Liver (tissue), 9 donors: ENCODE measurements around the gene U2AF1L4. TPM values are rescaled to one million over a fixed set of nuclear protein-coding genes. Genes with fewer than 3 reads are reported as not detected.

ENCODE experiments used
- DNase-seq: peaks from one replicate; pipeline ENCODE4 v3.0.0-alpha.2; 2017; ENCODE audit warnings: low spot score
- H3K27ac ChIP-seq, 2 donors: one replicate each; pipeline ENCODE4 v1.7.0; 2013; ENCODE audit warnings: inconsistent platforms in 2 of 2, low read length in 2 of 2, control low read depth in 1 of 2, low read depth in 1 of 2, mild to moderate bottlenecking in 1 of 2
- H3K27me3 ChIP-seq, 4 donors: one replicate each; pipeline versions ENCODE4 v1.6.1 to v1.7.0; 2013; ENCODE audit warnings: low read length in 3 of 4, inconsistent platforms in 1 of 4, mild to moderate bottlenecking in 1 of 4, moderate library complexity in 1 of 4; ENCODE audit not compliant: control insufficient read depth in 4 of 4, insufficient read depth in 4 of 4
- H3K36me3 ChIP-seq, 4 donors: one replicate each; pipeline versions ENCODE4 v1.6.1 to v1.7.0; 2013; ENCODE audit warnings: low read length in 3 of 4, mild to moderate bottlenecking in 3 of 4, low read depth in 1 of 4, moderate library complexity in 1 of 4; ENCODE audit not compliant: control insufficient read depth in 4 of 4, insufficient read depth in 3 of 4
- H3K4me1 ChIP-seq, 4 donors: one replicate each; pipeline versions ENCODE4 v1.6.1 to v1.7.0; 2013; ENCODE audit warnings: low read length in 3 of 4, mild to moderate bottlenecking in 3 of 4, moderate library complexity in 1 of 4; ENCODE audit not compliant: control insufficient read depth in 4 of 4, insufficient read depth in 4 of 4
- H3K4me3 ChIP-seq, 3 donors: one replicate each; pipeline versions ENCODE4 v1.6.1 to v1.7.0; 2013; ENCODE audit warnings: low read length in 3 of 3, control low read depth in 1 of 3, low read depth in 1 of 3, mild to moderate bottlenecking in 1 of 3
- H3K9ac ChIP-seq, 2 donors: one replicate each; pipeline ENCODE4 v1.7.0; 2013; ENCODE audit warnings: low read length in 2 of 2, mild to moderate bottlenecking in 2 of 2, moderate library complexity in 2 of 2, control low read depth in 1 of 2, low read depth in 1 of 2
- H3K9me3 ChIP-seq, 4 donors: one replicate each; pipeline versions ENCODE4 v1.6.1 to v1.7.0; 2013; ENCODE audit warnings: low read length in 3 of 4; ENCODE audit not compliant: control insufficient read depth in 4 of 4
- EGR1 ChIP-seq, 2 donors: IDR thresholded peaks; 2 replicates each; pipeline ENCODE4 v1.6.1; 2016 to 2018; ENCODE audit warnings: antibody characterized with exemption in 2 of 2, low read depth in 2 of 2
- FOXA1 ChIP-seq: IDR thresholded peaks from 2 replicates; pipeline ENCODE4 v1.6.1; 2016; ENCODE audit warnings: antibody characterized with exemption
- FOXA2 ChIP-seq: IDR thresholded peaks from 2 replicates; pipeline ENCODE4 v1.6.1; 2016; ENCODE audit warnings: antibody characterized with exemption
- HNF4A ChIP-seq, 2 donors: conservative IDR thresholded peaks; 2 replicates each; pipeline ENCODE4 v1.6.1; 2016; ENCODE audit warnings: antibody characterized with exemption in 2 of 2, mild to moderate bottlenecking in 2 of 2
- HNF4G ChIP-seq: IDR thresholded peaks from 2 replicates; pipeline ENCODE4 v1.6.1; 2016; ENCODE audit warnings: antibody characterized with exemption
- JUND ChIP-seq, 2 donors: IDR thresholded peaks; 2 replicates each; pipeline ENCODE4 v1.6.1; 2016; ENCODE audit warnings: antibody characterized with exemption in 2 of 2
- NR2F2 ChIP-seq: IDR thresholded peaks from 2 replicates; pipeline ENCODE4 v1.6.1; 2016; ENCODE audit warnings: antibody characterized with exemption
- RAD21 ChIP-seq, 2 donors: IDR thresholded peaks; 2 replicates each; pipeline ENCODE4 v1.6.1; 2016; ENCODE audit warnings: antibody characterized with exemption in 2 of 2, mild to moderate bottlenecking in 2 of 2
- RXRA ChIP-seq, 2 donors: IDR thresholded peaks; 2 replicates each; pipeline ENCODE4 v1.6.1; 2017 to 2018; ENCODE audit warnings: antibody characterized with exemption in 2 of 2, mild to moderate bottlenecking in 1 of 2
- SP1 ChIP-seq: IDR thresholded peaks from 2 replicates; pipeline ENCODE4 v1.6.1; 2018; ENCODE audit warnings: antibody characterized with exemption, mild to moderate bottlenecking
- WGBS: extraction: QIAGEN DNeasy Blood & Tissue Kit; methylation state at CpG from one replicate; pipeline ENCODE4 v1.1.7; 2013; 5-methylcytosine and 5-hydroxymethylcytosine counted together
- polyA plus RNA-seq, 2 donors: library from polyadenylated mRNA; stranded (reverse) in 1 of 2; unstranded in 1 of 2; fragments of 200-250 nt in 1 of 2; fragments of >200 nt in 1 of 2; fragmentation: Nextera tagmentation in 1 of 2; extraction: Ambion mirVana in 1 of 2; gene quantifications; one replicate each; pipeline versions ENCODE4 v1.2.1 to v1.2.3, GENCODE V29; 2013 to 2015
- total RNA-seq, 2 donors: library from RNA; depleted of rRNA; stranded (reverse); fragments of >200 nt; gene quantifications; one replicate each; pipeline ENCODE4 v1.2.3, GENCODE V29; 2014
- TF ChIP-seq, protein P1 (sequence below): IDR thresholded peaks from 2 replicates; pipeline ENCODE4 v1.6.1; 2016; ENCODE audit warnings: antibody characterized with exemption
- TF ChIP-seq, protein P2 (sequence below): IDR thresholded peaks from 2 replicates; pipeline ENCODE4 v1.6.1; 2016; ENCODE audit warnings: antibody characterized with exemption
- TF ChIP-seq, protein P3 (sequence below): fragments of 150-350 bp; IDR thresholded peaks from 2 replicates; pipeline ENCODE4 v1.5.1; 2017; ENCODE audit warnings: improper control_type of control experiment, low read depth, low read length; ENCODE audit not compliant: missing input control
- TF ChIP-seq, protein P4 (sequence below): IDR thresholded peaks from 2 replicates; pipeline ENCODE4 v1.6.1; 2016; ENCODE audit warnings: antibody characterized with exemption
- TF ChIP-seq, protein P5 (sequence below): IDR thresholded peaks from 2 replicates; pipeline ENCODE4 v1.6.1; 2016; ENCODE audit warnings: antibody characterized with exemption, mild to moderate bottlenecking
- donor health status: healthy.
- donor health status: healthy.
- donor health status: healthy.
- donor health status: healthy.
- donor health status: healthy.

U2AF1L4 gene
- total and polyA plus RNA-seq, 4 donors: 4.5 to 36.5 (median 13.4) TPM

DNA sequence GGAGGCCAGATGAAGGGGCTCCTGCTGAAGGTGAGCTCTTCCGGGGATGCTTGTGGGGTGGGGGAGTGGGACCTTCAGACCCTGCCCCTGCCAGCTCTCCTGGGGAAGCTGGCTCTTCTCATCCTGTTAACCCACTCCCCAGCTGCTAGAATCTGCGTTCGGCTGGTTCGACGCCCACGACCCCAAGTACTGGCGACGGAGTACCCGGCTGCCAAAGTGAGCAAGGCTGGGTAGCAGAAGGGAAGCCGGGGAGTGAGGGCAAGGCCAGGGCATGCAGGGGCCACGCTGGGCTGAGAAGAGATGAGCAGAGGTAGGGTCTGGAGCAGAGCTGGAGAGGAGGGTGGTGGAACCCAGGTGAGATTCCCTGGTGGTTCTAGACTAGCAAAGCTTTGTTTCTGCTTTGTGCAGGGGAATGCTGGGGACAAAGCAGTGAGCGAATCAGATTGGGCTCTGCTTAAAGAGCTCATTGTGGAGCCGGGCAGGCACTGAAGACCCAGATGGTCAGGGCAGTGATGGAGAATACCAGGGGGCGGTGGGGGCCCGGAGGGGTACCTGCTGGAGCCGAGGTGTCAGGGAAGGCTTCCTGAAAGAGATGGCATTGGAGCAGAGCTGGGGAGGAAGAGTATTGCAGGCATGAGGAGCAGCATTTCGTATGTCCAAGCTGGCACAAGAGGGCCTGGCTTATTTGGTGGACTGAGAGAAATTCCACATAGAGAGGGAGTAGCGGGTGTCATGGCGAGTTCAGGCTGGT lies 17.1 kb downstream of the U2AF1L4 start:
- H3K27me3 ChIP-seq: no peaks in the 10 kb centered on the region
- H3K9ac ChIP-seq: no peak overlapping the region
- no peak overlapping the region for H3K4me3 ChIP-seq
- 95% methylated on average over 19 of the region's 19 CpGs for WGBS
- TF ChIP-seq HNF4A (conservative IDR thresholded peaks at IDR 0.05): no peak
- no peak for TF ChIP-seq RAD21 (IDR thresholded peaks at IDR 0.05)
- TF ChIP-seq, protein P1, sequence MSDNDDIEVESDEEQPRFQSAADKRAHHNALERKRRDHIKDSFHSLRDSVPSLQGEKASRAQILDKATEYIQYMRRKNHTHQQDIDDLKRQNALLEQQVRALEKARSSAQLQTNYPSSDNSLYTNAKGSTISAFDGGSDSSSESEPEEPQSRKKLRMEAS: no peak
- TF ChIP-seq FOXA1: no peak
- TF ChIP-seq NR2F2: no peak
- TF ChIP-seq EGR1 (IDR thresholded peaks at IDR 0.05; ENCODE audit: low read depth in 2 of 2): no peak
- no peak for TF ChIP-seq FOXA2
- TF ChIP-seq JUND (IDR thresholded peaks at IDR 0.05): no peak
- TF ChIP-seq, protein P2, sequence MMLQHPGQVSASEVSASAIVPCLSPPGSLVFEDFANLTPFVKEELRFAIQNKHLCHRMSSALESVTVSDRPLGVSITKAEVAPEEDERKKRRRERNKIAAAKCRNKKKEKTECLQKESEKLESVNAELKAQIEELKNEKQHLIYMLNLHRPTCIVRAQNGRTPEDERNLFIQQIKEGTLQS: no peak
- TF ChIP-seq, protein P3, sequence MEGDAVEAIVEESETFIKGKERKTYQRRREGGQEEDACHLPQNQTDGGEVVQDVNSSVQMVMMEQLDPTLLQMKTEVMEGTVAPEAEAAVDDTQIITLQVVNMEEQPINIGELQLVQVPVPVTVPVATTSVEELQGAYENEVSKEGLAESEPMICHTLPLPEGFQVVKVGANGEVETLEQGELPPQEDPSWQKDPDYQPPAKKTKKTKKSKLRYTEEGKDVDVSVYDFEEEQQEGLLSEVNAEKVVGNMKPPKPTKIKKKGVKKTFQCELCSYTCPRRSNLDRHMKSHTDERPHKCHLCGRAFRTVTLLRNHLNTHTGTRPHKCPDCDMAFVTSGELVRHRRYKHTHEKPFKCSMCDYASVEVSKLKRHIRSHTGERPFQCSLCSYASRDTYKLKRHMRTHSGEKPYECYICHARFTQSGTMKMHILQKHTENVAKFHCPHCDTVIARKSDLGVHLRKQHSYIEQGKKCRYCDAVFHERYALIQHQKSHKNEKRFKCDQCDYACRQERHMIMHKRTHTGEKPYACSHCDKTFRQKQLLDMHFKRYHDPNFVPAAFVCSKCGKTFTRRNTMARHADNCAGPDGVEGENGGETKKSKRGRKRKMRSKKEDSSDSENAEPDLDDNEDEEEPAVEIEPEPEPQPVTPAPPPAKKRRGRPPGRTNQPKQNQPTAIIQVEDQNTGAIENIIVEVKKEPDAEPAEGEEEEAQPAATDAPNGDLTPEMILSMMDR: no peak
- TF ChIP-seq SP1: no peak
- no peak for TF ChIP-seq RXRA (IDR thresholded peaks at IDR 0.05)
- TF ChIP-seq HNF4G: no peak
- TF ChIP-seq, protein P4, sequence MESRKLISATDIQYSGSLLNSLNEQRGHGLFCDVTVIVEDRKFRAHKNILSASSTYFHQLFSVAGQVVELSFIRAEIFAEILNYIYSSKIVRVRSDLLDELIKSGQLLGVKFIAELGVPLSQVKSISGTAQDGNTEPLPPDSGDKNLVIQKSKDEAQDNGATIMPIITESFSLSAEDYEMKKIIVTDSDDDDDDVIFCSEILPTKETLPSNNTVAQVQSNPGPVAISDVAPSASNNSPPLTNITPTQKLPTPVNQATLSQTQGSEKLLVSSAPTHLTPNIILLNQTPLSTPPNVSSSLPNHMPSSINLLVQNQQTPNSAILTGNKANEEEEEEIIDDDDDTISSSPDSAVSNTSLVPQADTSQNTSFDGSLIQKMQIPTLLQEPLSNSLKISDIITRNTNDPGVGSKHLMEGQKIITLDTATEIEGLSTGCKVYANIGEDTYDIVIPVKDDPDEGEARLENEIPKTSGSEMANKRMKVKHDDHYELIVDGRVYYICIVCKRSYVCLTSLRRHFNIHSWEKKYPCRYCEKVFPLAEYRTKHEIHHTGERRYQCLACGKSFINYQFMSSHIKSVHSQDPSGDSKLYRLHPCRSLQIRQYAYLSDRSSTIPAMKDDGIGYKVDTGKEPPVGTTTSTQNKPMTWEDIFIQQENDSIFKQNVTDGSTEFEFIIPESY: no peak
- TF ChIP-seq, protein P5, sequence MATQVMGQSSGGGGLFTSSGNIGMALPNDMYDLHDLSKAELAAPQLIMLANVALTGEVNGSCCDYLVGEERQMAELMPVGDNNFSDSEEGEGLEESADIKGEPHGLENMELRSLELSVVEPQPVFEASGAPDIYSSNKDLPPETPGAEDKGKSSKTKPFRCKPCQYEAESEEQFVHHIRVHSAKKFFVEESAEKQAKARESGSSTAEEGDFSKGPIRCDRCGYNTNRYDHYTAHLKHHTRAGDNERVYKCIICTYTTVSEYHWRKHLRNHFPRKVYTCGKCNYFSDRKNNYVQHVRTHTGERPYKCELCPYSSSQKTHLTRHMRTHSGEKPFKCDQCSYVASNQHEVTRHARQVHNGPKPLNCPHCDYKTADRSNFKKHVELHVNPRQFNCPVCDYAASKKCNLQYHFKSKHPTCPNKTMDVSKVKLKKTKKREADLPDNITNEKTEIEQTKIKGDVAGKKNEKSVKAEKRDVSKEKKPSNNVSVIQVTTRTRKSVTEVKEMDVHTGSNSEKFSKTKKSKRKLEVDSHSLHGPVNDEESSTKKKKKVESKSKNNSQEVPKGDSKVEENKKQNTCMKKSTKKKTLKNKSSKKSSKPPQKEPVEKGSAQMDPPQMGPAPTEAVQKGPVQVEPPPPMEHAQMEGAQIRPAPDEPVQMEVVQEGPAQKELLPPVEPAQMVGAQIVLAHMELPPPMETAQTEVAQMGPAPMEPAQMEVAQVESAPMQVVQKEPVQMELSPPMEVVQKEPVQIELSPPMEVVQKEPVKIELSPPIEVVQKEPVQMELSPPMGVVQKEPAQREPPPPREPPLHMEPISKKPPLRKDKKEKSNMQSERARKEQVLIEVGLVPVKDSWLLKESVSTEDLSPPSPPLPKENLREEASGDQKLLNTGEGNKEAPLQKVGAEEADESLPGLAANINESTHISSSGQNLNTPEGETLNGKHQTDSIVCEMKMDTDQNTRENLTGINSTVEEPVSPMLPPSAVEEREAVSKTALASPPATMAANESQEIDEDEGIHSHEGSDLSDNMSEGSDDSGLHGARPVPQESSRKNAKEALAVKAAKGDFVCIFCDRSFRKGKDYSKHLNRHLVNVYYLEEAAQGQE: no peak
- no peaks in the 10 kb centered on the region for H3K9me3 ChIP-seq
- H3K4me1 ChIP-seq: no peaks in the 10 kb centered on the region
- H3K36me3 ChIP-seq: peaks cover 61 to 96% (median 74%) of the 10 kb centered on the region in 4 donors
- H3K27ac ChIP-seq: no peak overlapping the region
- DNase-seq: no peak
